ENCODE measurements around the gene SERPINA12. TPM values are rescaled to one million over a fixed set of nuclear protein-coding genes. Genes with fewer than 3 reads are reported as not detected.

Gene SERPINA12
- polyA plus RNA-seq, 2 of the 4 experiments (the other 2 are of a cell fraction): not detected

DNA sequence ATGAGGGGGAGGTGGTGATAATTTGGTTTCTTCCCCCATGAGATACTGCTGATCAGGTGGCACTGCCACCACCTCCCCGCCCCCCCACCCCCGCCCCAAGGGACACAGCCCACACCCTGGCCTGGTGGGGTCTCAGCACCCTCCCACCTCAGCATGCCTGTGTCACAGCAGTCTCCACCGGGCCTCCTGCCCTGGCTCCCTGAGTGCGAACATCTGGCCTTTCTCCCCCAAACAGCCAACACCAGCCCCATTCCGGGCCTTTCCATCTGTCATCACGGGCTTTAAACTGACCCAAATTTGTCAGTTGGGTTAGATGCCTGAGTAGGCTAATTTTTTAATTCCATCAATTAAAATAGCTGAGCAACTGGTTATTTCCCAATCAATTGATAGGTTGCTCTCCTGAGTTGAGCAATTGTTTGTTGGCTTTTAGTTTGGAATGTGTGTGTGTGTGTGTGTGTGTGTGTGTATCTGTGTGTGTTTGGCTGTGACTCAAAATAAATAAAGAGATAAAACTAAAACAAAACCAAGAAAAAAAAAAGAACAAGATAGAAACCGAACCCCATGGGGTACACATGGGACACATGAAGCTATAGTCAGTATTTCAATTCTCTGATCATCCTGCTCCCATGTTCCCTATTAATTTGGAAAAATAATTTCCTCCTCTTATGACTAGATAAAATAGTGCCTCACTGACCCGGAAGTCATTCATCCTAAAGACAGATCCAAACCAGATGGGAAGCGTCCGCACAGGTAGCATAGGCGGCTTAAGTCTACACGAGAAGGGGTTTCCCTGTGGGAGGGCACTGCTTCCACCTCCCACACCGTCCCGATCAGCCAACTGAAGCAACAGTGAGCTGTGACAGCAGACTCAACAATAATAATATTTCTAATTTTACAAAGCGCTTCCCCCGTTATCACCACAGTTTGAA, 7.4 kb downstream of the SERPINA12 start:
- TF ChIP-seq NR3C1 (IDR thresholded peaks at IDR 0.05): no peak
- no peak for TF ChIP-seq ZNF302 (CRISPR knock-in tag; IDR thresholded peaks at IDR 0.05)
- TF ChIP-seq RFX5 (IDR thresholded peaks at IDR 0.05): no peak
- TF ChIP-seq, protein P1, sequence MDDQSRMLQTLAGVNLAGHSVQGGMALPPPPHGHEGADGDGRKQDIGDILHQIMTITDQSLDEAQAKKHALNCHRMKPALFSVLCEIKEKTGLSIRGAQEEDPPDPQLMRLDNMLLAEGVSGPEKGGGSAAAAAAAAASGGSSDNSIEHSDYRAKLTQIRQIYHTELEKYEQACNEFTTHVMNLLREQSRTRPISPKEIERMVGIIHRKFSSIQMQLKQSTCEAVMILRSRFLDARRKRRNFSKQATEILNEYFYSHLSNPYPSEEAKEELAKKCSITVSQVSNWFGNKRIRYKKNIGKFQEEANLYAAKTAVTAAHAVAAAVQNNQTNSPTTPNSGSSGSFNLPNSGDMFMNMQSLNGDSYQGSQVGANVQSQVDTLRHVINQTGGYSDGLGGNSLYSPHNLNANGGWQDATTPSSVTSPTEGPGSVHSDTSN (IDR thresholded peaks at IDR 0.05): no peak
- no peak for TF ChIP-seq EP300 (IDR thresholded peaks at IDR 0.05)
- TF ChIP-seq SMC3 (IDR thresholded peaks at IDR 0.05): no peak
- no peak for TF ChIP-seq FOSL2 (IDR thresholded peaks at IDR 0.05)
- TF ChIP-seq FOSL2 (CRISPR knock-in tag; IDR thresholded peaks at IDR 0.05): no peak
- no peak for TF ChIP-seq ZSCAN20 (CRISPR knock-in tag; IDR thresholded peaks at IDR 0.05)
- TF ChIP-seq BCL3 (IDR thresholded peaks at IDR 0.05): no peak
- no peak for TF ChIP-seq HOXB13 (CRISPR knock-in tag; IDR thresholded peaks at IDR 0.05; ENCODE audit: low read depth)
- TF ChIP-seq MAX (IDR thresholded peaks at IDR 0.05): no peak
- no peak for TF ChIP-seq NPAS2 (CRISPR knock-in tag; IDR thresholded peaks at IDR 0.05; ENCODE audit: borderline replicate concordance)
- TF ChIP-seq JUNB (IDR thresholded peaks at IDR 0.05): no peak
- Histone ChIP-seq H3K4me2 (no peak overlapping the region), H3K4me1 (no peaks in the 10 kb centered on the region), H3K9me3 (no peaks in the 10 kb centered on the region; the same call in 2 of the 3 replicates), H3K27ac (no peak overlapping the region), H3K4me3 (no peak overlapping the region)
- FAIRE-seq: no peak
- DNase-seq (ENCODE audit: low read depth in 1 of 2, low spot score in 1 of 2): no peak
- CTCF ChIA-PET: interaction anchor here (0.6 to 1.3 kb wide), 2 partner anchors 15 to 916 kb away, joined by 3 read pairs; no protein-coding TSS in a partner anchor
- 47% methylated on average over 14 of the region's 16 CpGs for WGBS (ENCODE audit: missing lambda C conversion rate)
- ATAC-seq: no peak
- POLR2A ChIA-PET: no interaction called here

- no peak for FAIRE-seq
- no peak for ATAC-seq
- ChIA-PET POLR2A (no interaction called here), CTCF (interaction anchor here (1.3 to 2.6 kb wide), 2 partner anchors 13 to 14 kb away, joined by 3 to 15 read pairs; no protein-coding TSS in a partner anchor)
- no peak overlapping the region for H3K4me2 ChIP-seq
- DNase-seq (ENCODE audit: low read depth in 1 of 2, low spot score in 1 of 2): no peak
- no peak overlapping the region for H3K27ac ChIP-seq
- no peaks in the 10 kb centered on the region for H3K4me1 ChIP-seq
- no peak overlapping the region for H3K4me3 ChIP-seq
- no peak for TF ChIP-seq SREBF2 (IDR thresholded peaks at IDR 0.05)
- no peak for TF ChIP-seq MYC (IDR thresholded peaks at IDR 0.05; ENCODE audit: borderline replicate concordance, low read length)
- TF ChIP-seq KDM1A (IDR thresholded peaks at IDR 0.05; ENCODE audit: low read depth): no peak
- TF ChIP-seq RAD21 (conservative IDR thresholded peaks at IDR 0.05 in 1 of 2, IDR thresholded peaks at IDR 0.05 in 1 of 2): no peak
- TF ChIP-seq CHD2 (IDR thresholded peaks at IDR 0.05; ENCODE audit: low read length, partially characterized antibody): no peak
- TF ChIP-seq ZC3H11A (IDR thresholded peaks at IDR 0.05): no peak
- no peak for TF ChIP-seq EHMT2 (IDR thresholded peaks at IDR 0.05; ENCODE audit: low read depth)
- no peak for TF ChIP-seq HMGXB4 (CRISPR knock-in tag; IDR thresholded peaks at IDR 0.05; ENCODE audit: borderline replicate concordance)
- TF ChIP-seq BCL3 (IDR thresholded peaks at IDR 0.05): no peak
- TF ChIP-seq HOXB5 (CRISPR knock-in tag; IDR thresholded peaks at IDR 0.05): no peak
- no peak for TF ChIP-seq PHF8 (IDR thresholded peaks at IDR 0.05; ENCODE audit: borderline replicate concordance, low read depth)
- TF ChIP-seq, protein P2, sequence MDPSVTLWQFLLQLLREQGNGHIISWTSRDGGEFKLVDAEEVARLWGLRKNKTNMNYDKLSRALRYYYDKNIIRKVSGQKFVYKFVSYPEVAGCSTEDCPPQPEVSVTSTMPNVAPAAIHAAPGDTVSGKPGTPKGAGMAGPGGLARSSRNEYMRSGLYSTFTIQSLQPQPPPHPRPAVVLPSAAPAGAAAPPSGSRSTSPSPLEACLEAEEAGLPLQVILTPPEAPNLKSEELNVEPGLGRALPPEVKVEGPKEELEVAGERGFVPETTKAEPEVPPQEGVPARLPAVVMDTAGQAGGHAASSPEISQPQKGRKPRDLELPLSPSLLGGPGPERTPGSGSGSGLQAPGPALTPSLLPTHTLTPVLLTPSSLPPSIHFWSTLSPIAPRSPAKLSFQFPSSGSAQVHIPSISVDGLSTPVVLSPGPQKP (IDR thresholded peaks at IDR 0.05; ENCODE audit: low read depth, low read length): no peak
- no peak for TF ChIP-seq NFE2L2 (conservative IDR thresholded peaks at IDR 0.05; ENCODE audit: low read length)
- no peak for TF ChIP-seq POLR2AphosphoS2 (conservative IDR thresholded peaks at IDR 0.05; ENCODE audit: low read length)
- no peak for TF ChIP-seq TP53 (CRISPR knock-in tag; IDR thresholded peaks at IDR 0.05)
- TF ChIP-seq, protein P1 (IDR thresholded peaks at IDR 0.05): no peak
- no peak for TF ChIP-seq MAFK (IDR thresholded peaks at IDR 0.05; ENCODE audit: partially characterized antibody)
- WGBS (ENCODE audit: missing lambda C conversion rate): 12% methylated on average over 3 of the region's 3 CpGs
- H3K9me3 ChIP-seq: no peaks in the 10 kb centered on the region; the same call in 2 of the 3 replicates
These were observed 9.0 kb downstream of the SERPINA12 start for GRCh38 chr14:94500264-94500663.
